Adrenal gland (tissue), 12 donors: ENCODE data around the gene PRSS3. TPM values are rescaled to one million over a fixed set of nuclear protein-coding genes. Genes with fewer than 3 reads are reported as not detected.
"Not testable (repeated sequence)": the region's sequence is repeated elsewhere in the genome, so short reads cannot be mapped to it uniquely, and the experiment has no call there.

Experiments
- DNase-seq, 7 donors: peaks; one replicate each; pipeline ENCODE4 v3.0.0-alpha.2; 2019 to 2020
- H3K27ac ChIP-seq, 5 donors: fragments of 200-600 bp; sonication (generic) in 4 of 5; 1 replicate in 3 of 5; 2 replicates in 2 of 5; pipeline versions ENCODE4 v1.5.1 to v1.8.0; 2016 to 2020; ENCODE audit warnings: mild to moderate bottlenecking in 1 of 5
- H3K27me3 ChIP-seq: fragments of 200-600 bp; 2 replicates; pipeline ENCODE4 v1.8.0; 2021
- H3K36me3 ChIP-seq, 2 donors: fragments of 200-600 bp; replicated peaks in 1 of 2; 1 replicate in 1 of 2; 2 replicates in 1 of 2; pipeline versions ENCODE4 v1.5.1 to v1.8.0; 2018 to 2022
- H3K4me1 ChIP-seq, 2 donors: fragments of 200-600 bp; replicated peaks in 1 of 2; 1 replicate in 1 of 2; 2 replicates in 1 of 2; pipeline versions ENCODE4 v1.5.1 to v1.8.0; 2018 to 2021
- H3K4me3 ChIP-seq, 4 donors: fragments of 200-600 bp; sonication (generic) in 3 of 4; one replicate each; pipeline ENCODE4 v1.5.1; 2016 to 2018
- H3K9me3 ChIP-seq, 3 donors: fragments of 200-600 bp; sonication (generic) in 1 of 3; replicated peaks in 1 of 3; 1 replicate in 2 of 3; 2 replicates in 1 of 3; pipeline versions ENCODE4 v1.5.1 to v1.8.0; 2016 to 2021
- CTCF ChIP-seq, 6 experiments: fragments of 450-650 bp in 4 of 6; fragments of 200-600 bp in 2 of 6; sonication (generic) in 1 of 6; IDR thresholded peaks; 1 replicate in 5 of 6; 2 replicates in 1 of 6; pipeline versions ENCODE4 v1.5.1 to v1.8.0; 2016 to 2021; ENCODE audit warnings: antibody characterized with exemption in 6 of 6, mild to moderate bottlenecking in 2 of 6, moderate library complexity in 1 of 6
- POLR2A ChIP-seq, 2 donors: fragments of 450-650 bp; IDR thresholded peaks; one replicate each; pipeline ENCODE4 v1.6.1; 2017; ENCODE audit warnings: antibody characterized with exemption in 2 of 2, mild to moderate bottlenecking in 2 of 2, moderate library complexity in 1 of 2
- WGBS, 4 donors: extraction: QIAGEN DNeasy Blood & Tissue Kit in 2 of 4; methylation state at CpG; one replicate each; pipeline versions ENCODE4 v1.1.5 to v1.1.7; 2013 to 2017; 5-methylcytosine and 5-hydroxymethylcytosine counted together
- intact Hi-C, 2 donors: fragments of 100-400 bp; cut with DNase I; formaldehyde crosslinking; loops; one replicate each; pipeline versions ENCODE4 v1.14.1 to v1.15.0; 2022 to 2023
- polyA plus RNA-seq, 3 donors: library from polyadenylated mRNA; stranded (reverse); fragments of 200-250 nt in 2 of 3; fragments of 350-450 nt in 1 of 3; fragmentation: Illumina TruSeq in 1 of 3; extraction: RNeasy Lipid Tissue Mini Kit (QIAGEN cat#74804) in 1 of 3; gene quantifications; one replicate each; pipeline ENCODE4 v1.2.3, GENCODE V29; 2013 to 2014
- total RNA-seq, 9 donors: library from RNA; depleted of rRNA in 4 of 9; stranded (reverse); fragments of >200 nt in 4 of 9; fragments of 120-200 nt in 1 of 9; fragmentation: NEBNext Ultra II Directional in 1 of 9; extraction: Animal tissue kit (Norgen Biotek cat#: 25700) in 1 of 9; gene quantifications; one replicate each; pipeline versions ENCODE4 v1.1.0 to v1.2.4, GENCODE V29; 2013 to 2023
- donor health status: healthy with polysubstance abuse.
- donor health status: Bipolar disorder and iron deficiency.
- donor health status: DM: yes; HTN: yes; CAD: no.
- donor health status: DM: no; HTN: no; CAD: no.
- donor health status: DM: no; HTN: no; CAD: no.
- donor health status: DM: yes; HTN: yes; CAD: no.

The PRSS3 gene
- total and polyA plus RNA-seq, 12 donors: 1.1 to 5.8 (median 3.4) TPM; not detected in 3

- peak overlapping the region in 3 of 5 donors; percentile 43 to 72 (median 62) for H3K27ac ChIP-seq
- no peak for DNase-seq
- H3K4me1 ChIP-seq: peaks cover 21 to 46% of the 10 kb centered on the region in 2 donors
- no peaks in the 10 kb centered on the region for H3K9me3 ChIP-seq
- no peak overlapping the region for H3K4me3 ChIP-seq
- H3K27me3 ChIP-seq: no peaks in the 10 kb centered on the region
- no peak for TF ChIP-seq POLR2A (IDR thresholded peaks at IDR 0.05)
- no peaks in the 10 kb centered on the region for H3K36me3 ChIP-seq
- 80 to 91% (median 89%) methylated on average over 11 of the region's 11 CpGs for WGBS, 4 donors
- intact Hi-C loops: no loop called here
Observed at GRCh38 chr9:33835625-33836260, 40.4 kb downstream of the PRSS3 start.

- H3K9me3 ChIP-seq, H3K4me3 ChIP-seq, H3K27me3 ChIP-seq, H3K36me3 ChIP-seq, intact Hi-C loops: not testable (repeated sequence)
- peak in 6 of 7 donors; percentile 49 to 73 (median 56) for DNase-seq
- Histone ChIP-seq H3K4me1 (peaks cover 25 to 52% of the 10 kb centered on the region in 2 donors), H3K27ac (peak overlapping the region in 3 of 5 donors; percentile 43 to 72 (median 62))
- 42 to 79% (median 45%) methylated on average over 2 of the region's 2 CpGs for whole genome bisulfite sequencing, 4 donors
Observed at GRCh38 chr9:33836261-33836660, 40.9 kb downstream of the PRSS3 start.

GRCh38 chr9:33837138-33837537 is 41.8 kb downstream of the PRSS3 start:
- Histone ChIP-seq H3K4me3 (no peak overlapping the region), H3K9me3 (no peaks in the 10 kb centered on the region), H3K36me3 (no peaks in the 10 kb centered on the region), H3K27ac (peak overlapping the region in 1 of 5 donors; percentile 72), H3K4me1 (peaks cover 25 to 60% of the 10 kb centered on the region in 2 donors), H3K27me3 (no peaks in the 10 kb centered on the region)
- TF ChIP-seq CTCF (IDR thresholded peaks at IDR 0.05): no peak
- TF ChIP-seq POLR2A (IDR thresholded peaks at IDR 0.05): no peak
- intact Hi-C loops: no loop called here
- no peak for DNase-seq
- 70 to 89% (median 83%) methylated on average over 4 of the region's 4 CpGs for WGBS, 4 donors

- Histone ChIP-seq H3K4me1 (peaks cover 25 to 66% of the 10 kb centered on the region in 2 donors), H3K27me3 (no peaks in the 10 kb centered on the region), H3K9me3 (no peaks in the 10 kb centered on the region), H3K4me3 (no peak overlapping the region), H3K36me3 (no peaks in the 10 kb centered on the region), H3K27ac (peak overlapping the region in 2 of 5 donors; percentile 3 to 7)
- TF ChIP-seq CTCF (IDR thresholded peaks at IDR 0.05): no peak
- TF ChIP-seq POLR2A (IDR thresholded peaks at IDR 0.05): no peak
- WGBS, 4 donors: 3 to 13% (median 11%) methylated on average over 2 of the region's 2 CpGs
- intact Hi-C loops: no loop called here
- DNase-seq: peak in 1 of 7 donors; percentile 31
Observed at GRCh38 chr9:33840381-33840780, 45.0 kb downstream of the PRSS3 start.

- Histone ChIP-seq H3K36me3 (no peaks in the 10 kb centered on the region), H3K4me1 (peaks cover 27 to 57% of the 10 kb centered on the region in 2 donors), H3K9me3 (no peaks in the 10 kb centered on the region), H3K27me3 (no peaks in the 10 kb centered on the region), H3K4me3 (no peak overlapping the region), H3K27ac (peak overlapping the region in 2 of 5 donors; percentile 27 to 32)
- intact Hi-C loops: no loop called here
- no peak for DNase-seq
- WGBS, 4 donors: 75 to 89% (median 81%) methylated on average over 5 of the region's 5 CpGs
- TF ChIP-seq CTCF (IDR thresholded peaks at IDR 0.05) (no peak), POLR2A (IDR thresholded peaks at IDR 0.05) (no peak)
Observed at GRCh38 chr9:33843312-33843961, 48.1 kb downstream of the PRSS3 start.
